22Rv1 (cell line): Measurements from ENCODE around the gene MMP20.
"Not testable (repeated sequence)": the region's sequence is repeated elsewhere in the genome, so short reads cannot be mapped to it uniquely, and the experiment has no call there.

ENCODE experiments used
- H3K27ac ChIP-seq: fragments of 450-650 bp; 2 replicates; pipeline ENCODE4 v1.5.1; 2017
- CTCF ChIP-seq: fragments of 450-650 bp; IDR thresholded peaks from 2 replicates; pipeline ENCODE4 v1.5.1; 2017; ENCODE audit warnings: mild to moderate bottlenecking
- ZFX ChIP-seq: fragments of 450-650 bp; IDR thresholded peaks from 2 replicates; pipeline ENCODE4 v1.6.1; 2017; ENCODE audit warnings: antibody characterized with exemption, borderline replicate concordance

Gene MMP20

GRCh38 chr11:102637731-102638130 lies 12.6 kb upstream of the MMP20 start:
- TF ChIP-seq ZFX, result no peak
- TF ChIP-seq CTCF, result no peak
- no peak overlapping the region for H3K27ac ChIP-seq

DNA sequence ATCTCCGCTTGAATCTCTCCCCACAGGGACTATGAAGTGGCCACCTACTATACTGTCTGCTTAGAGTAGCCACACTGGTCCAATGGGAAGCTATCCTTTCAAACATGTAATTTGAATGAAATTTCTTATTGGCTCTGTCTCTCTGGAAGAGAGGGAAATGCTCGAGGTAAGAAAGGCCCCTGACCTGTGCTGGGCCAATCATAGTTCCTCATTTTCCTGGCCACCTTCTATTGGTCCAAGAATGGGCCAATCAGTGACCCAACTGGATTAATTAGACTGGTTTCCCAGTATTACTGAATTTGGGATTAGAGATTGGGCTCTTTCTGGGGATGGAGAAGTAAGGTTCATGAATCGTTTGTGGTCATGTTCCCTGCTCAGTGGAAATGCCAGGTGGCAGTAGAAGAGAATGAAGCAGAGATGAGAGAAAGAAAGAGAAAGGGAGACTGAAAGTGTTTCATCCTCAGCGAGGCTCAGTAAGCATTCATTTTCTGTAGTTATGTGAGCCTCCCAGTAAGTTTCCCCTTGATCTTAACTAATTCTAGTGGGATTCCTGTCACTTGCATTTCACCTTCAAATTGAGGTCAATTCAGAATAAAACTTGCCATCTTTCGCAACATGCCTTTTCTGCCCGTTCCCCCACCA lies 8.4 kb upstream of the MMP20 start:
- TF ChIP-seq ZFX, result no peak
- no peak for TF ChIP-seq CTCF
- H3K27ac ChIP-seq, result no peak overlapping the region

DNA sequence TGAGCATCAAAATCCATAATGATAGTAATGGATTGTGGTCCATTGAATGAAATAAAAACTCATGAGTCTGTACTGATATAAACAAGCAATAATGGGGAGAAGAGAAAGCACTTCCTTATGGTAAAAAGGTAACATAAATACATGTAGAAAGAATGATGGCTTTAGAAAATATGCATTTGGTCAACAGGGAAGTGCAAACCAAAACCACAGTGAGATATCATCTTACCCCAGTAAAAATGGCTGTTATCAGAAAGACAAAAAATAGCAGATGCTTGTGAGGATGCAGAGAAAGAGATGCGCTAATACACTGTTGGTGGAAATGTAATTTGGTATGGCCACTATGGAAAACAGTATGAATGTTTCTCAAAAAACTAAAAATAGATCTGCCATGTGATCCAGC lies 6.9 kb upstream of the MMP20 start:
- no peak for TF ChIP-seq CTCF
- no peak for TF ChIP-seq ZFX
- H3K27ac ChIP-seq, result no peak overlapping the region

GRCh38 chr11:102630598-102631448 lies 5.7 kb upstream of the MMP20 start:
- TF ChIP-seq CTCF, result no peak
- TF ChIP-seq ZFX, result no peak
- no peak overlapping the region for H3K27ac ChIP-seq

DNA sequence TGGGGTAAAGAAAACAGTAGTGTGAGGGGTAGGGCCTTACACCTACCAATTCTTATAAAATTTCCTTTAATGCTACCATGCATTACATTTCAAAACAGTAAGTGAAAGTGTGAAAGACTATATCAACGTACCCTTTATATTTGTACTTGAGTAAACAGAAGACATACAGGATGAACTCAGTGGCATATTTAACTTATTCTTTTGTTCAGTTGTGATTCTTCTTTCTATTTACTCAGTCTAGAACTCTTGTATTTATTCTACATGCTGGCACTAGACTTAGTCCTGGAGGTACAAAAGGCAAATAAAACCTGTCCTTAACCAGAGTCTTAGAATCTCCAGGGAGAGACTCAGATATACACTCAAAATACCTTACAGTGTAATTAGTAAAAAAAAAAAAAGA lies 4.8 kb upstream of the MMP20 start:
- not testable (repeated sequence) for H3K27ac ChIP-seq

DNA sequence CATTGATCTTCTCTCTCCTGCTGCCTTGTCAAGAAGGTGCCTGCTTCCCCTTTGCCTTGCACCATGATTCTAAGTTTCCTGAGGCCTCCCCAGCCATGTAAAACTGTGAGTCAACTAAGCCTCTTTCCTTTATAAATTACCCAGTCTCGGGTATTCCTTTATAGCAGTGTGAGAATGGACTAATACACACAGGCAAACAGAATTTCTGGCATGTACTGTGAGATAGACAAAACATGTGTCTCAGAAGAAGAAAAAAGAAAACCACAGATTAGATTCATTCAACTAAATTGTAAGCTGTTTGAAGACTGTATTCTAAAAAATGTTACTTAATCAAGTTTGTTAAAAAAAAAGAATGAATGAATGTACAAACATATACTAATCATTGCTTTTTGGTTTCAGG lies 1.5 kb upstream of the MMP20 start:
- no peak for TF ChIP-seq CTCF
- no peak for TF ChIP-seq ZFX

GRCh38 chr11:102623998-102624397 lies 1.1 kb downstream of the MMP20 start:
- no peak overlapping the region for H3K27ac ChIP-seq
- TF ChIP-seq ZFX (no peak), CTCF (no peak)

More for the DNA sequence above, 1.5 kb upstream of the MMP20 start:
- H3K27ac ChIP-seq, result no peak overlapping the region
